PC-3 (cell line): Measurements from ENCODE around the gene TOLLIP.

ENCODE experiments used
- CTCF ChIP-seq: fragments of 300-600 bp; sonication (generic); conservative IDR thresholded peaks from 2 replicates; pipeline ENCODE4 v1.5.1; 2017; ENCODE audit warnings: antibody characterized with exemption, low read depth, mild to moderate bottlenecking, low read length
- EZH2 ChIP-seq: fragments of 300-600 bp; sonication (generic); IDR thresholded peaks from one replicate; pipeline ENCODE4 v1.6.1; 2017; ENCODE audit warnings: antibody characterized with exemption, mild to moderate bottlenecking, low read length; ENCODE audit not compliant: unreplicated experiment
- EZH2phosphoT487 ChIP-seq: fragments of 300-600 bp; sonication (generic); IDR thresholded peaks from 2 replicates; pipeline ENCODE4 v1.6.1; 2018; ENCODE audit warnings: mild to moderate bottlenecking, antibody characterized with exemption, low read length, borderline replicate concordance

- no peak for TF ChIP-seq CTCF
- no peak for TF ChIP-seq EZH2
- TF ChIP-seq EZH2phosphoT487, result no peak
These were observed 37.5 kb downstream of the TOLLIP start for GRCh38 chr11:1271927-1272326.
